SK-N-MC (cell line): ENCODE data around the gene BCL3.

Experiments used
- EZH2 ChIP-seq: fragments of 200-600 bp; sonication (generic); IDR thresholded peaks from one replicate; pipeline ENCODE4 v1.6.1; 2017; ENCODE audit warnings: antibody characterized with exemption
- FOXP2 ChIP-seq: optimal IDR thresholded peaks from 2 replicates; pipeline ENCODE3; 2011; ENCODE audit warnings: mild to moderate bottlenecking, moderate library complexity; ENCODE audit not compliant: insufficient read depth; ENCODE audit errors: extremely low read length, control extremely low read depth
- POLR2AphosphoS5 ChIP-seq: IDR thresholded peaks from 2 replicates; pipeline ENCODE4 v1.6.1; 2012; ENCODE audit warnings: mild to moderate bottlenecking, low read depth, low read length, borderline replicate concordance

GRCh38 chr19:44742330-44743061 is 6.0 kb upstream of the BCL3 start:
- TF ChIP-seq EZH2 (no peak), POLR2AphosphoS5 (no peak), FOXP2 (no peak)
